Karpas-422 (cell line): ENCODE measurements around the gene PGS1. TPM values are rescaled to one million over a fixed set of nuclear protein-coding genes. Genes with fewer than 3 reads are reported as not detected.

ENCODE experiments used
- DNase-seq: peaks from one replicate; pipeline ENCODE4 v3.0.0-alpha.2; 2015
- H2AFZ ChIP-seq: fragments of 200-600 bp; sonication (generic); 2 replicates; pipeline ENCODE4 v1.6.1; 2014; ENCODE audit warnings: antibody characterized with exemption, low read length, mixed read lengths
- H3K27ac ChIP-seq: fragments of 200-600 bp; sonication (generic); 2 replicates; pipeline ENCODE4 v1.5.1; 2014; ENCODE audit warnings: mild to moderate bottlenecking, low read length, moderate library complexity
- H3K27me3 ChIP-seq: fragments of 200-600 bp; sonication (generic); 2 replicates; pipeline ENCODE4 v1.6.1; 2014; ENCODE audit warnings: low read length, mixed read lengths
- H3K36me3 ChIP-seq: fragments of 200-600 bp; sonication (generic); 2 replicates; pipeline ENCODE4 v1.6.1; 2014; ENCODE audit warnings: low read length, mixed read lengths; ENCODE audit not compliant: insufficient read depth
- H3K4me1 ChIP-seq: fragments of 200-600 bp; sonication (generic); 2 replicates; pipeline ENCODE4 v1.6.1; 2014; ENCODE audit warnings: mild to moderate bottlenecking, low read length, mixed read lengths
- H3K4me2 ChIP-seq: fragments of 200-600 bp; sonication (generic); 2 replicates; pipeline ENCODE4 v1.6.1; 2014; ENCODE audit warnings: low read length, low read depth, mild to moderate bottlenecking; ENCODE audit not compliant: poor library complexity, severe bottlenecking
- H3K4me3 ChIP-seq: fragments of 200-600 bp; sonication (generic); 2 replicates; pipeline ENCODE4 v1.5.1; 2014; ENCODE audit warnings: mild to moderate bottlenecking, antibody characterized with exemption, low read length, mixed read lengths
- H3K79me2 ChIP-seq: fragments of 200-600 bp; sonication (generic); 2 replicates; pipeline ENCODE4 v1.6.1; 2014; ENCODE audit warnings: mild to moderate bottlenecking, low read length, mixed read lengths
- H3K9ac ChIP-seq: fragments of 200-600 bp; sonication (generic); 2 replicates; pipeline ENCODE4 v1.6.0; 2014; ENCODE audit warnings: low read length
- H3K9me2 ChIP-seq: fragments of 200-600 bp; sonication (generic), shearing (Covaris generic); replicated peaks from 2 replicates; pipeline ENCODE4 v1.6.0; 2014; ENCODE audit warnings: mild to moderate bottlenecking, low read length, moderate library complexity; ENCODE audit not compliant: insufficient read depth
- H3K9me3 ChIP-seq: fragments of 300-700, 200-600 bp; sonication (generic); 2 replicates; pipeline ENCODE4 v1.6.1; 2014; ENCODE audit warnings: low read length, mixed read lengths
- H4K20me1 ChIP-seq: fragments of 200-600 bp; sonication (generic); 2 replicates; pipeline ENCODE4 v1.6.1; 2014; ENCODE audit warnings: mild to moderate bottlenecking, antibody characterized with exemption, low read length, low read depth; ENCODE audit not compliant: insufficient read depth
- total RNA-seq: library from RNA; depleted of rRNA; stranded (reverse); fragments of >200 nt; shearing (Covaris generic); gene quantifications from 2 replicates; pipeline ENCODE4 v1.2.3, GENCODE V29; 2014; ENCODE audit warnings: low replicate concordance

Gene PGS1
- total RNA-seq, 1 experiment from 2014 or later = 15.9 TPM

DNA sequence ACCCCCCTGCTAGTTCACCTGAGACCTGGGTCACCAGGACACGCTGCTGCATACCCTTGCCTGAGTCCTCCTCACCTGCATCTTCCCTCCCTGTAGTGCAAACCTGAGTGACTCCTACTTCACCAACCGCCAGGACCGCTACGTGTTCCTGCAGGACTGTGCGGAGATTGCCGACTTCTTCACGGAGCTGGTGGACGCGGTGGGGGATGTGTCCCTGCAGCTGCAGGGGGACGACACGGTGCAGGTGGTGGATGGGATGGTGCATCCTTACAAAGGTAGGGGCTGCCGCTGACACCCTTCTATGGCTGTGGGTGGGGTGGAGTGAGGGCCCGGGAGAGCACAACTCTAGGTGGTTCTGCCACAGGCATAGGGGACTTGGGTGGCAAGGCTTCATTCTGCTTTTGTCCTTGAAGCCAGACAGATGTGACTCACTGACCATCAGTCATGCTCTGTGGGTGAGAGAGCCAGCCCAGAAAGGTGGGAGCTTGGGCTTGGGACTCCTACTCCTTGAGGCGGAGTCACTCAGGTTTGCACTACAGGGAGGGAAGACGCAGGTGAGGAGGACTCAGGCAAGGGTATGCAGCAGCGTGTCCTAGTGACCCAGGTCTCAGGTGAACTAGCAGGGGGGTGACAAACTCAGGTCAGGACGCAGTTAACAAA, 22.3 kb downstream of the PGS1 start:
- Histone ChIP-seq H3K9me2 (no peaks in the 10 kb centered on the region), H3K27ac (no peak overlapping the region), H2AFZ (no peak overlapping the region), H3K27me3 (no peaks in the 10 kb centered on the region), H3K4me1 (no peaks in the 10 kb centered on the region), H3K4me3 (no peak overlapping the region), H3K4me2 (no peak overlapping the region), H3K79me2 (peaks cover 6% of the 10 kb centered on the region; the same call in 1 of the 2 replicates), H3K9ac (no peak overlapping the region), H3K9me3 (no peaks in the 10 kb centered on the region), H3K36me3 (peaks cover 6% of the 10 kb centered on the region; the same call in 1 of the 2 replicates), H4K20me1 (0 out of 2 replicates have a peak, but pooled peaks cover 6% of the 10 kb centered on the region)
- no peak for DNase-seq

GRCh38 chr17:78401246-78401645, 22.8 kb downstream of the PGS1 start:
- Histone ChIP-seq H3K27me3 (no peaks in the 10 kb centered on the region), H3K4me2 (no peak overlapping the region), H3K9me2 (no peaks in the 10 kb centered on the region), H3K4me3 (no peak overlapping the region), H2AFZ (no peak overlapping the region), H4K20me1 (0 out of 2 replicates have a peak, but pooled peaks cover 7% of the 10 kb centered on the region), H3K9me3 (no peaks in the 10 kb centered on the region), H3K4me1 (no peaks in the 10 kb centered on the region), H3K27ac (no peak overlapping the region), H3K79me2 (peaks cover 6% of the 10 kb centered on the region; the same call in 1 of the 2 replicates), H3K9ac (no peak overlapping the region), H3K36me3 (peaks cover 6% of the 10 kb centered on the region; the same call in 1 of the 2 replicates)
- DNase-seq = no peak

GRCh38 chr17:78401891-78402290, 23.4 kb downstream of the PGS1 start:
- H3K9ac ChIP-seq = no peak overlapping the region
- H3K27ac ChIP-seq = no peak overlapping the region
- 0 out of 2 replicates have a peak, but pooled peaks cover 6% of the 10 kb centered on the region for H4K20me1 ChIP-seq
- no peak overlapping the region for H3K4me2 ChIP-seq
- H3K4me1 ChIP-seq = no peaks in the 10 kb centered on the region
- no peaks in the 10 kb centered on the region for H3K27me3 ChIP-seq
- H3K9me3 ChIP-seq = no peaks in the 10 kb centered on the region
- H2AFZ ChIP-seq = no peak overlapping the region
- no peak for DNase-seq
- H3K79me2 ChIP-seq = peaks cover 10% of the 10 kb centered on the region; the same call in 1 of the 2 replicates
- H3K36me3 ChIP-seq = peaks cover 6% of the 10 kb centered on the region; the same call in 1 of the 2 replicates
- no peaks in the 10 kb centered on the region for H3K9me2 ChIP-seq
- no peak overlapping the region for H3K4me3 ChIP-seq

DNA sequence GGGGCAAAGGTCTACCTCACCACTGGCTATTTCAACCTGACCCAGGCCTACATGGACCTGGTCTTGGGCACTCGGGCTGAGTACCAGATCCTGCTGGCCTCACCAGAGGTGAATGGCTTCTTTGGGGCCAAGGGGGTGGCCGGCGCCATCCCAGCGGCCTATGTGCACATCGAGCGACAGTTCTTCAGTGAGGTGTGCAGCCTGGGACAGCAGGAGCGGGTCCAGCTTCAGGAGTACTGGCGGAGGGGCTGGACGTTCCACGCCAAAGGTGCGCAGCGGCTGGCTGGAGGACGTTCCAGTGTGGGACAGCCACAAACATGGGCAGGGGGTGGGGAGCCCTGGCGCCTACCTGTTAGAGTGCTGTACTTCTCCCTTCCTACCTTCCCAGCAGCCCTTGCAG, 25.4 kb downstream of the PGS1 start:
- H4K20me1 ChIP-seq = peaks cover 20% of the 10 kb centered on the region
- H3K36me3 ChIP-seq = peaks cover 6% of the 10 kb centered on the region; the same call in 1 of the 2 replicates
- no peak overlapping the region for H3K4me2 ChIP-seq
- H3K4me3 ChIP-seq = no peak overlapping the region
- H3K9me3 ChIP-seq = no peaks in the 10 kb centered on the region
- peaks cover 29% of the 10 kb centered on the region for H3K79me2 ChIP-seq
- no peak overlapping the region for H3K27ac ChIP-seq
- no peak overlapping the region for H3K9ac ChIP-seq
- DNase-seq = no peak
- H2AFZ ChIP-seq = no peak overlapping the region
- no peaks in the 10 kb centered on the region for H3K9me2 ChIP-seq
- H3K4me1 ChIP-seq = no peaks in the 10 kb centered on the region
- H3K27me3 ChIP-seq = no peaks in the 10 kb centered on the region

DNA sequence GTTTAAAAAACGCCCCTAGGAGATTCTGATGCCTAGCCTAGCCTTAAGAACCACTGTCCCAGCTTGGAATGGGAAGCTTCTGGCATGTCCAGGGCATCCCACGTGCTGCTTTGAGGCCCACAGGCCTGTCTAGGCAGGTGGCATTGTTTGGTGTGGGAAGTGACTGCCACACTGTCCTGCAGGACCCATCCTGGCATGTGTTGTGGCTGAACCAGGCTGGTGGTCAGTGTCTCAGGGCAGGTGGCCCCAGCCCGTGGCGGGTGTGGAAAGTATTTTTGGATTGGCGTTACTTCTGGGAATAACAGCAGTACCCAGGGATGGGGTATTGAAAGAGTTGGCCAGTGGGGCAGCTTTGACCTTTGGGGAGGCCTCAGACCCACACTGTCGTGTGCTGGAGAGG, 27.9 kb downstream of the PGS1 start:
- Histone ChIP-seq H3K36me3 (0 out of 2 replicates have a peak, but pooled peaks cover 2% of the 10 kb centered on the region), H3K4me3 (no peak overlapping the region), H3K27me3 (no peaks in the 10 kb centered on the region), H3K79me2 (peaks cover 38% of the 10 kb centered on the region), H3K9me3 (no peaks in the 10 kb centered on the region), H3K4me1 (no peaks in the 10 kb centered on the region), H3K4me2 (no peak overlapping the region), H4K20me1 (peaks cover 21% of the 10 kb centered on the region), H3K9me2 (no peaks in the 10 kb centered on the region), H3K27ac (no peak overlapping the region), H2AFZ (no peak overlapping the region), H3K9ac (no peak overlapping the region)
- DNase-seq = no peak

DNA sequence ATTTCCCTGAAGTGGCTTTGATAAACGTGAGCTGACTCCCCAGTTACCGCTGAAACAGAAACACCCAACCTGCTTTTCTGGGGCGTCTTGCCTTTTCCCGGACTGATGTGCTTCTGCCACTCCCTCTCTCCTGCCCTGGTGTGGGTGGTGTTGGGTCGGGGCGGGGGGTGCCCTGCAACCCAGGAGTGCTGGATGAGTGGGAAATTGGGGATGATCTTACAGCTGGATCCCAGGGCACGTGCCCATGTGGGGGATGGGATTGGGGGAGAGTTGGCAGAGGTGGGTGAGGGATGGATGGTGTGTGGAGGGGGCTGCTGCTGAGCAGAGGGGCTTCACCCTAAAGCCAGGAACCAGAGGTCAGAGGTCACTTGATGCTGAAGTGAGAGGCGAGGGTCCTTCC, 28.5 kb downstream of the PGS1 start:
- H3K4me1 ChIP-seq = no peaks in the 10 kb centered on the region
- H3K9me2 ChIP-seq = no peaks in the 10 kb centered on the region
- no peaks in the 10 kb centered on the region for H3K9me3 ChIP-seq
- 0 out of 2 replicates have a peak, but pooled peaks cover 2% of the 10 kb centered on the region for H3K36me3 ChIP-seq
- no peak overlapping the region for H3K27ac ChIP-seq
- no peak overlapping the region for H3K4me2 ChIP-seq
- H3K4me3 ChIP-seq = no peak overlapping the region
- H4K20me1 ChIP-seq = peaks cover 21% of the 10 kb centered on the region
- no peak overlapping the region for H3K9ac ChIP-seq
- no peak for DNase-seq
- no peak overlapping the region for H2AFZ ChIP-seq
- H3K27me3 ChIP-seq = no peaks in the 10 kb centered on the region
- H3K79me2 ChIP-seq = peaks cover 38% of the 10 kb centered on the region

DNA sequence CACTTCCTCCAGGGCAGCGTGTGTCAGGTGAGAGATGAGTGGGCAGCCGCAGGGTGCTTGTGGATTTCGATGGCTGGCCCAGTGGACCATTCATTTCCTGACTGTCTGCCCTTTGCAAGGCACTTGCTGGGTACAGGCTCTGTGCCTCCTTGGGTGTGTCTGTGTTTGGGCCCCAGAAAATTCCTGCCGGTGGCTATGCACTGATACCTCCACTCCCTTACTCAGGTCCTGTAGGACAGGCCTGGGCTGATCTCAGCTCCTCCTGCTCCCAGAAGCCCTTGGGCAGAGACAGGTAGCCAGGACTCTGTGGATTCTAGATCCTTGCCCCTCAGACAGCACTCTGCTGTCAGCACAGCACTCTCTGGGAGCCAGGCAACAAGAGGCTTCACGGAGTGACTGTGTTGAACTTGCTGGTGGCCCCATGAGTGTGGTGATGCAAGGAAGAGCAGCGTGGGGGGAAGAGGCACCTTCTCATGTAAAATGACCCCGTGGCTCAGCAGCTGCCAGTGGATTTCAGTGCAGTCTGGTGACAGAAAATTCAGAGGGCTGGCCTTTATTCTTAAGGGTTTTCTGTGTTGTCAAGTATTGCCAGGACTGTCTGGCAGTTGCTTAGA, 29.0 kb downstream of the PGS1 start:
- no peak overlapping the region for H2AFZ ChIP-seq
- H3K79me2 ChIP-seq = peaks cover 38% of the 10 kb centered on the region
- 0 out of 2 replicates have a peak, but pooled peaks cover 2% of the 10 kb centered on the region for H3K36me3 ChIP-seq
- H3K27ac ChIP-seq = no peak overlapping the region
- peaks cover 22% of the 10 kb centered on the region for H4K20me1 ChIP-seq
- no peaks in the 10 kb centered on the region for H3K27me3 ChIP-seq
- H3K9ac ChIP-seq = no peak overlapping the region
- no peak overlapping the region for H3K4me2 ChIP-seq
- no peak for DNase-seq
- H3K9me2 ChIP-seq = no peaks in the 10 kb centered on the region
- H3K4me3 ChIP-seq = no peak overlapping the region
- no peaks in the 10 kb centered on the region for H3K4me1 ChIP-seq
- H3K9me3 ChIP-seq = no peaks in the 10 kb centered on the region

DNA sequence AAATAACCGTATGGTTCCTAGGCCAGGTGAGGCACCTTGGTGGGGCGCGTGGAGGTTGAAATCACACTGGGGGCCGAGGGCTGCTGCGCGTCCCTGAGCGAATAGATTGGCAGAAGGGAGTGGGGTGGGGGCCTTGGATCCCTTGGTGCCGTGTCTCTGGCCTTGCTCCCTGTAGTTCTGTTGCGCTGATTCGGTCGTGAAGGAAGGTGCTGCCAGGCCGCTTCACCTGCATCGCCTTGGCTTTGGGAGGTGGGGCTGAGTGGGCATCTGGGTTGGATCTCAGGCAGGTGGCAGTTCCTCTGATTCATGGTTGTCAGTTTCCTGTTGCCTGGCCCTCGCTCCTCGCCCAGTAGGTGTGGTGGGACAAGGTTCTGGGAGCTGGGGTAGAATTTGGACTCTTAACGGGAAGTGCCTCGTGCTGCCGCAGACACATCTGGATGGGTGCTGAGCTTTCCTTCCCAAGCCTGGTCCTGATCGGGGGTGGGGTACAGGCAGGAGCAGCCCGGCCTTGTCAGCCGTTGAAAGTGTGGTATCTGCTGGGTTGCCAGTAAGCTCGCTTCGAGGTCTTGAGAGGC, 30.1 kb downstream of the PGS1 start:
- H3K4me2 ChIP-seq = no peak overlapping the region
- no peaks in the 10 kb centered on the region for H3K36me3 ChIP-seq
- no peak overlapping the region for H3K4me3 ChIP-seq
- H3K4me1 ChIP-seq = no peaks in the 10 kb centered on the region
- no peaks in the 10 kb centered on the region for H3K27me3 ChIP-seq
- no peak overlapping the region for H3K9ac ChIP-seq
- DNase-seq = no peak
- no peaks in the 10 kb centered on the region for H3K9me3 ChIP-seq
- H2AFZ ChIP-seq = no peak overlapping the region
- peaks cover 38% of the 10 kb centered on the region for H3K79me2 ChIP-seq
- H4K20me1 ChIP-seq = peaks cover 30% of the 10 kb centered on the region
- no peak overlapping the region for H3K27ac ChIP-seq
- H3K9me2 ChIP-seq = no peaks in the 10 kb centered on the region
